ENCODE data around the gene MT1B. TPM values are rescaled to one million over a fixed set of nuclear protein-coding genes. Genes with fewer than 3 reads are reported as not detected.

MT1B gene
- total and polyA plus RNA-seq, 4 donors = 1.2 to 1.5 TPM; not detected in 2

DNA sequence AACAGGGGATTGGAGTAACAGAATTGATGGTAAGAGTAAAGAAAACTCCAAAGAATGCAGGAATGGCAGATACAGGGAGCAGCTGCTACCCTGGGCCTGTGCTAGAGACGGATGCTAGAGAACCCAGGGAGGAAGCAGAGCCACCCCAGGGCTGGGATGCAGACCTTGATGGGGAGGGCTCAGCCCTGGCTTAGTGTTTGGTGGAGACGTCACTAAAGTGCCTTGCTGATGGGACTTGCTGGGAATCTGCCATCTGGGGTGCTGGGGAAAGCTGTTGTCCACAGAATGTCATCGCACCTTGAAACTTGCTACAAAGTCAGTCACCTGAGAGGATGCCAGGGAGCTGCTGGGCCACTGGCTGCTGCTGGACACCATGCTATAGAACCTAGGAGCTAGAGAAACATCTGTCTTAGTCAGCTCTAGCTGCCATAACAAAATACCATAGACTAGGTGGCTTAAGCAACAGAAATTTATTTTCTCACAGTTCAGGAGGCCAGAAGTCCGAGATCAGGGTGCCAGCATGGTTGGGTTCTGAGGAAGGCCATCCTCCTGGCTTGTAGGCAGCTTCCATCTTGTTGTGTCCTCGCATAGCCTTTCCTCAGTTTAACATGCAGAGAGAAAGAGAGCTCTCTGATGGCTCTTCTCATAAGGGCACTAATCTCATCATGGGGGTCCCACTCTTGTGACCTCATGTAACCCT lies 45.9 kb downstream of the MT1B start:
- WGBS = 95% methylated on average over 5 of the region's 5 CpGs

DNA sequence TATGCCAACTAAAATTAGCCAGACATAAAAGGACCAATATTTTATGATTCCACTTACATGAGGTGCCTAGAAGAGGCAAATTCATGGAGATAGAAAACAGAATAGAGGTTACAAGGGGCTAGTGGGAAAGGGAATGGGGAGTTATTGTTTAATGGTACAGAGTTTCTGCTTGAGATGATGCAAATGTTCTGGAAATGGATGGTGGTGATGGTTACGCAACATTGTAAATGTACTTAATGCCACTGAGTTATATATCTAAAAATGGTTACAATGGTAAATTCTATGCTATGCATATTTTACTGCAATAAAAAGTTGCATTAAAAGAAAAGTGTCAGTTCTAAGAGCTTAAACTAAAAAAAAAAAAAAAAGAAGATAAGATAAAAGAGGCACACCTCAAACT lies 48.5 kb downstream of the MT1B start:
- Histone ChIP-seq H3K27me3 (ENCODE audit: control insufficient read depth in 4 of 4, insufficient read depth in 4 of 4, low read length in 3 of 4) (no peaks in the 10 kb centered on the region), H3K36me3 (ENCODE audit: control insufficient read depth in 4 of 4, insufficient read depth in 3 of 4, low read depth in 1 of 4, low read length in 3 of 4) (no peaks in the 10 kb centered on the region), H3K27ac (ENCODE audit: low read depth in 1 of 2, low read length in 2 of 2) (no peak overlapping the region), H3K4me1 (ENCODE audit: control insufficient read depth in 4 of 4, insufficient read depth in 4 of 4, low read length in 3 of 4) (peaks cover 0 to 6% (median 0%) of the 10 kb centered on the region in 4 donors), H3K9ac (ENCODE audit: low read depth in 1 of 2, low read length in 2 of 2) (no peak overlapping the region), H3K4me3 (ENCODE audit: low read depth in 1 of 3, low read length in 3 of 3) (no peak overlapping the region), H3K9me3 (ENCODE audit: control insufficient read depth in 4 of 4, low read length in 3 of 4) (no peaks in the 10 kb centered on the region)
- no peak for DNase-seq (ENCODE audit: low spot score)
- 95% methylated on average over 1 of the region's 1 CpG for WGBS
- no peak for TF ChIP-seq EGR1 (IDR thresholded peaks at IDR 0.05; ENCODE audit: low read depth in 2 of 2)
- TF ChIP-seq JUND (IDR thresholded peaks at IDR 0.05) = no peak
- TF ChIP-seq, protein P1, sequence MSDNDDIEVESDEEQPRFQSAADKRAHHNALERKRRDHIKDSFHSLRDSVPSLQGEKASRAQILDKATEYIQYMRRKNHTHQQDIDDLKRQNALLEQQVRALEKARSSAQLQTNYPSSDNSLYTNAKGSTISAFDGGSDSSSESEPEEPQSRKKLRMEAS (IDR thresholded peaks at IDR 0.05) = no peak
- no peak for TF ChIP-seq TAF1 (conservative IDR thresholded peaks at IDR 0.05)
- no peak for TF ChIP-seq NR2F2 (IDR thresholded peaks at IDR 0.05)
- no peak for TF ChIP-seq RXRA (IDR thresholded peaks at IDR 0.05)
- TF ChIP-seq, protein P2, sequence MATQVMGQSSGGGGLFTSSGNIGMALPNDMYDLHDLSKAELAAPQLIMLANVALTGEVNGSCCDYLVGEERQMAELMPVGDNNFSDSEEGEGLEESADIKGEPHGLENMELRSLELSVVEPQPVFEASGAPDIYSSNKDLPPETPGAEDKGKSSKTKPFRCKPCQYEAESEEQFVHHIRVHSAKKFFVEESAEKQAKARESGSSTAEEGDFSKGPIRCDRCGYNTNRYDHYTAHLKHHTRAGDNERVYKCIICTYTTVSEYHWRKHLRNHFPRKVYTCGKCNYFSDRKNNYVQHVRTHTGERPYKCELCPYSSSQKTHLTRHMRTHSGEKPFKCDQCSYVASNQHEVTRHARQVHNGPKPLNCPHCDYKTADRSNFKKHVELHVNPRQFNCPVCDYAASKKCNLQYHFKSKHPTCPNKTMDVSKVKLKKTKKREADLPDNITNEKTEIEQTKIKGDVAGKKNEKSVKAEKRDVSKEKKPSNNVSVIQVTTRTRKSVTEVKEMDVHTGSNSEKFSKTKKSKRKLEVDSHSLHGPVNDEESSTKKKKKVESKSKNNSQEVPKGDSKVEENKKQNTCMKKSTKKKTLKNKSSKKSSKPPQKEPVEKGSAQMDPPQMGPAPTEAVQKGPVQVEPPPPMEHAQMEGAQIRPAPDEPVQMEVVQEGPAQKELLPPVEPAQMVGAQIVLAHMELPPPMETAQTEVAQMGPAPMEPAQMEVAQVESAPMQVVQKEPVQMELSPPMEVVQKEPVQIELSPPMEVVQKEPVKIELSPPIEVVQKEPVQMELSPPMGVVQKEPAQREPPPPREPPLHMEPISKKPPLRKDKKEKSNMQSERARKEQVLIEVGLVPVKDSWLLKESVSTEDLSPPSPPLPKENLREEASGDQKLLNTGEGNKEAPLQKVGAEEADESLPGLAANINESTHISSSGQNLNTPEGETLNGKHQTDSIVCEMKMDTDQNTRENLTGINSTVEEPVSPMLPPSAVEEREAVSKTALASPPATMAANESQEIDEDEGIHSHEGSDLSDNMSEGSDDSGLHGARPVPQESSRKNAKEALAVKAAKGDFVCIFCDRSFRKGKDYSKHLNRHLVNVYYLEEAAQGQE (IDR thresholded peaks at IDR 0.05) = no peak
- TF ChIP-seq RAD21 (IDR thresholded peaks at IDR 0.05) = no peak
- TF ChIP-seq HNF4G (IDR thresholded peaks at IDR 0.05) = no peak
- no peak for TF ChIP-seq YY1 (IDR thresholded peaks at IDR 0.05)

More for the DNA sequence above, 45.9 kb downstream of the MT1B start:
- no peaks in the 10 kb centered on the region for H3K9me3 ChIP-seq (ENCODE audit: control insufficient read depth in 4 of 4, low read length in 3 of 4)
- TF ChIP-seq, protein P3, sequence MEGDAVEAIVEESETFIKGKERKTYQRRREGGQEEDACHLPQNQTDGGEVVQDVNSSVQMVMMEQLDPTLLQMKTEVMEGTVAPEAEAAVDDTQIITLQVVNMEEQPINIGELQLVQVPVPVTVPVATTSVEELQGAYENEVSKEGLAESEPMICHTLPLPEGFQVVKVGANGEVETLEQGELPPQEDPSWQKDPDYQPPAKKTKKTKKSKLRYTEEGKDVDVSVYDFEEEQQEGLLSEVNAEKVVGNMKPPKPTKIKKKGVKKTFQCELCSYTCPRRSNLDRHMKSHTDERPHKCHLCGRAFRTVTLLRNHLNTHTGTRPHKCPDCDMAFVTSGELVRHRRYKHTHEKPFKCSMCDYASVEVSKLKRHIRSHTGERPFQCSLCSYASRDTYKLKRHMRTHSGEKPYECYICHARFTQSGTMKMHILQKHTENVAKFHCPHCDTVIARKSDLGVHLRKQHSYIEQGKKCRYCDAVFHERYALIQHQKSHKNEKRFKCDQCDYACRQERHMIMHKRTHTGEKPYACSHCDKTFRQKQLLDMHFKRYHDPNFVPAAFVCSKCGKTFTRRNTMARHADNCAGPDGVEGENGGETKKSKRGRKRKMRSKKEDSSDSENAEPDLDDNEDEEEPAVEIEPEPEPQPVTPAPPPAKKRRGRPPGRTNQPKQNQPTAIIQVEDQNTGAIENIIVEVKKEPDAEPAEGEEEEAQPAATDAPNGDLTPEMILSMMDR (IDR thresholded peaks at IDR 0.05; ENCODE audit: low read depth, low read length, missing input control) = no peak
- TF ChIP-seq GABPA (IDR thresholded peaks at IDR 0.05 in 1 of 2, conservative IDR thresholded peaks at IDR 0.05 in 1 of 2) (no peak), HNF4G (IDR thresholded peaks at IDR 0.05) (no peak), RXRA (IDR thresholded peaks at IDR 0.05) (no peak), SP1 (IDR thresholded peaks at IDR 0.05) (no peak), NR2F2 (IDR thresholded peaks at IDR 0.05) (no peak), EGR1 (IDR thresholded peaks at IDR 0.05; ENCODE audit: low read depth in 2 of 2) (no peak), YY1 (IDR thresholded peaks at IDR 0.05) (no peak), FOXA1 (IDR thresholded peaks at IDR 0.05) (no peak), TAF1 (conservative IDR thresholded peaks at IDR 0.05) (no peak), HNF4A (conservative IDR thresholded peaks at IDR 0.05) (no peak)
- TF ChIP-seq, protein P1 (IDR thresholded peaks at IDR 0.05) = no peak
- TF ChIP-seq, protein P2 (IDR thresholded peaks at IDR 0.05) = no peak
- TF ChIP-seq, protein P4, sequence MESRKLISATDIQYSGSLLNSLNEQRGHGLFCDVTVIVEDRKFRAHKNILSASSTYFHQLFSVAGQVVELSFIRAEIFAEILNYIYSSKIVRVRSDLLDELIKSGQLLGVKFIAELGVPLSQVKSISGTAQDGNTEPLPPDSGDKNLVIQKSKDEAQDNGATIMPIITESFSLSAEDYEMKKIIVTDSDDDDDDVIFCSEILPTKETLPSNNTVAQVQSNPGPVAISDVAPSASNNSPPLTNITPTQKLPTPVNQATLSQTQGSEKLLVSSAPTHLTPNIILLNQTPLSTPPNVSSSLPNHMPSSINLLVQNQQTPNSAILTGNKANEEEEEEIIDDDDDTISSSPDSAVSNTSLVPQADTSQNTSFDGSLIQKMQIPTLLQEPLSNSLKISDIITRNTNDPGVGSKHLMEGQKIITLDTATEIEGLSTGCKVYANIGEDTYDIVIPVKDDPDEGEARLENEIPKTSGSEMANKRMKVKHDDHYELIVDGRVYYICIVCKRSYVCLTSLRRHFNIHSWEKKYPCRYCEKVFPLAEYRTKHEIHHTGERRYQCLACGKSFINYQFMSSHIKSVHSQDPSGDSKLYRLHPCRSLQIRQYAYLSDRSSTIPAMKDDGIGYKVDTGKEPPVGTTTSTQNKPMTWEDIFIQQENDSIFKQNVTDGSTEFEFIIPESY (IDR thresholded peaks at IDR 0.05) = no peak
- no peak overlapping the region for H3K4me3 ChIP-seq (ENCODE audit: low read depth in 1 of 3, low read length in 3 of 3)
- no peak overlapping the region for H3K9ac ChIP-seq (ENCODE audit: low read depth in 1 of 2, low read length in 2 of 2)
- no peak overlapping the region for H3K27ac ChIP-seq (ENCODE audit: low read depth in 1 of 2, low read length in 2 of 2)
- peaks cover 0 to 6% (median 0%) of the 10 kb centered on the region in 4 donors for H3K4me1 ChIP-seq (ENCODE audit: control insufficient read depth in 4 of 4, insufficient read depth in 4 of 4, low read length in 3 of 4)
- H3K27me3 ChIP-seq (ENCODE audit: control insufficient read depth in 4 of 4, insufficient read depth in 4 of 4, low read length in 3 of 4) = no peaks in the 10 kb centered on the region
- no peaks in the 10 kb centered on the region for H3K36me3 ChIP-seq (ENCODE audit: control insufficient read depth in 4 of 4, insufficient read depth in 3 of 4, low read depth in 1 of 4, low read length in 3 of 4)
- no peak for DNase-seq (ENCODE audit: low spot score)

Measured in liver (tissue), 9 donors.